Aorta (tissue), 5 donors: ENCODE data around the gene TXK. TPM values are rescaled to one million over a fixed set of nuclear protein-coding genes. Genes with fewer than 3 reads are reported as not detected.

ENCODE experiments used
- ATAC-seq: fragments of 200-7000 bp; cut with Tn5 transposase; one replicate; pipeline ENCODE4 v1.9.1; 2022; ENCODE audit warnings: moderate library complexity; ENCODE audit not compliant: low FRiP score
- DNase-seq, 2 donors: peaks; one replicate each; pipeline ENCODE4 v3.0.0-alpha.2; 2020
- H3K27ac ChIP-seq, 2 donors: one replicate each; pipeline ENCODE4 v1.5.1; 2013; ENCODE audit warnings: low read length in 2 of 2, mild to moderate bottlenecking in 2 of 2, moderate library complexity in 2 of 2, control low read depth in 1 of 2, inconsistent platforms in 1 of 2, low read depth in 1 of 2
- H3K27me3 ChIP-seq, 2 donors: one replicate each; pipeline ENCODE4 v1.6.1; 2013; ENCODE audit warnings: control low read depth in 1 of 2, low read length in 1 of 2, mild to moderate bottlenecking in 1 of 2, moderate library complexity in 1 of 2; ENCODE audit not compliant: insufficient read depth in 2 of 2, control insufficient read depth in 1 of 2
- H3K36me3 ChIP-seq, 2 donors: one replicate each; pipeline ENCODE4 v1.6.1; 2013; ENCODE audit warnings: control low read depth in 1 of 2, low read length in 1 of 2, mild to moderate bottlenecking in 1 of 2; ENCODE audit not compliant: insufficient read depth in 2 of 2, control insufficient read depth in 1 of 2
- H3K4me1 ChIP-seq, 2 donors: one replicate each; pipeline ENCODE4 v1.6.1; 2013; ENCODE audit warnings: low read length in 2 of 2, control low read depth in 1 of 2, mild to moderate bottlenecking in 1 of 2, moderate library complexity in 1 of 2; ENCODE audit not compliant: insufficient read depth in 2 of 2, control insufficient read depth in 1 of 2
- H3K4me3 ChIP-seq, 2 donors: one replicate each; pipeline ENCODE4 v1.5.1; 2013; ENCODE audit warnings: low read length in 2 of 2, control low read depth in 1 of 2, mild to moderate bottlenecking in 1 of 2
- H3K9me3 ChIP-seq: one replicate; pipeline ENCODE4 v1.6.1; 2013; ENCODE audit warnings: mild to moderate bottlenecking, low read length; ENCODE audit not compliant: control insufficient read depth
- WGBS, 2 donors: extraction: QIAGEN DNeasy Blood & Tissue Kit; methylation state at CpG; one replicate each; pipeline ENCODE4 v1.1.7; 2013; 5-methylcytosine and 5-hydroxymethylcytosine counted together
- intact Hi-C, 2 donors: fragments of 100-400 bp; cut with DNase I; formaldehyde crosslinking; loops; one replicate each; pipeline versions ENCODE4 v1.14.2 to v1.15.0; 2022
- polyA plus RNA-seq, 2 donors: library from polyadenylated mRNA; stranded (reverse); fragments of 200-250 nt; gene quantifications; one replicate each; pipeline ENCODE4 v1.2.3, GENCODE V29; 2013
- total RNA-seq, 2 donors: library from RNA; stranded (reverse); fragmentation: NEBNext Ultra II Directional; extraction: Animal tissue kit (Norgen Biotek cat#: 25700); gene quantifications; one replicate each; pipeline ENCODE4 v1.2.1, GENCODE V29; 2021
- donor health status: healthy with polysubstance abuse.
- donor health status: Bipolar disorder and iron deficiency.
- donor health status: DM: no; HTN: no; CAD: no.
- donor health status: DM: no; HTN: no; CAD: no.
- donor health status: DM: yes; HTN: yes; CAD: no.

The TXK gene
- total and polyA plus RNA-seq, 4 donors: 0.87 to 6.8 (median 1.8) TPM

GRCh38 chr4:48081196-48081595 lies 52.9 kb downstream of the TXK start:
- ATAC-seq (no peak), DNase-seq (no peak)
- no peaks in the 10 kb centered on the region for H3K4me1 ChIP-seq
- H3K4me3 ChIP-seq: no peak overlapping the region
- intact Hi-C loops: loop anchor here (5.0 to 10.0 kb wide), 2 partner anchors 146 to 154 kb away; no protein-coding TSS in a partner anchor
- WGBS, 2 donors: 27 to 37% methylated on average over 1 of the region's 1 CpG
- H3K27ac ChIP-seq: no peak overlapping the region
- H3K27me3 ChIP-seq: no peaks in the 10 kb centered on the region
- H3K36me3 ChIP-seq: no peaks in the 10 kb centered on the region
- no peaks in the 10 kb centered on the region for H3K9me3 ChIP-seq

GRCh38 chr4:48079972-48080391 lies 54.1 kb downstream of the TXK start:
- intact Hi-C loops: loop anchor here (5.0 to 10.0 kb wide), 2 partner anchors 145 to 153 kb away; no protein-coding TSS in a partner anchor
- Histone ChIP-seq H3K36me3 (no peaks in the 10 kb centered on the region), H3K27ac (no peak overlapping the region), H3K4me1 (no peaks in the 10 kb centered on the region), H3K4me3 (no peak overlapping the region), H3K27me3 (no peaks in the 10 kb centered on the region), H3K9me3 (no peaks in the 10 kb centered on the region)
- no peak for DNase-seq
- no peak for ATAC-seq
- WGBS, 2 donors: 65 to 86% methylated on average over 3 of the region's 3 CpGs

GRCh38 chr4:48078862-48079655 lies 55.0 kb downstream of the TXK start:
- no peak for DNase-seq
- Histone ChIP-seq H3K27me3 (no peaks in the 10 kb centered on the region), H3K36me3 (no peaks in the 10 kb centered on the region), H3K27ac (no peak overlapping the region), H3K4me1 (no peaks in the 10 kb centered on the region), H3K9me3 (no peaks in the 10 kb centered on the region), H3K4me3 (no peak overlapping the region)
- intact Hi-C loops: no loop called here
- 68 to 75% methylated on average over 5 of the region's 5 CpGs for WGBS, 2 donors
- ATAC-seq: no peak

GRCh38 chr4:48078425-48078824 lies 55.6 kb downstream of the TXK start:
- no peak overlapping the region for H3K4me3 ChIP-seq
- ATAC-seq: no peak

GRCh38 chr4:48074657-48075056 lies 59.4 kb downstream of the TXK start:
- 8 to 25% methylated on average over 1 of the region's 1 CpG for WGBS, 2 donors
- ATAC-seq: no peak
- no peaks in the 10 kb centered on the region for H3K36me3 ChIP-seq
- H3K9me3 ChIP-seq: no peaks in the 10 kb centered on the region
- H3K4me1 ChIP-seq: no peaks in the 10 kb centered on the region
- no peak overlapping the region for H3K27ac ChIP-seq
- no peak for DNase-seq
- H3K27me3 ChIP-seq: no peaks in the 10 kb centered on the region
- intact Hi-C loops: no loop called here
- H3K4me3 ChIP-seq: no peak overlapping the region

More at GRCh38 chr4:48078425-48078824, 55.6 kb downstream of the TXK start:
- intact Hi-C loops: no loop called here
- Histone ChIP-seq H3K4me1 (no peaks in the 10 kb centered on the region), H3K36me3 (no peaks in the 10 kb centered on the region), H3K27me3 (no peaks in the 10 kb centered on the region), H3K27ac (no peak overlapping the region), H3K9me3 (no peaks in the 10 kb centered on the region)
- DNase-seq: no peak
- WGBS, 2 donors: 66 to 98% methylated on average over 2 of the region's 2 CpGs

- intact Hi-C loops: no loop called here
- no peaks in the 10 kb centered on the region for H3K27me3 ChIP-seq
- no peak overlapping the region for H3K4me3 ChIP-seq
- 41 to 50% methylated on average over 3 of the region's 3 CpGs for WGBS, 2 donors
- ATAC-seq: no peak
- no peaks in the 10 kb centered on the region for H3K36me3 ChIP-seq
- no peak overlapping the region for H3K27ac ChIP-seq
- no peaks in the 10 kb centered on the region for H3K9me3 ChIP-seq
- no peak for DNase-seq
- no peaks in the 10 kb centered on the region for H3K4me1 ChIP-seq
Measured at GRCh38 chr4:48073567-48074103, 60.4 kb downstream of the TXK start.

GRCh38 chr4:48071191-48071590 lies 62.9 kb downstream of the TXK start:
- ATAC-seq (no peak), DNase-seq (no peak)
- no peaks in the 10 kb centered on the region for H3K9me3 ChIP-seq
- no peak overlapping the region for H3K27ac ChIP-seq
- H3K4me3 ChIP-seq: no peak overlapping the region
- H3K27me3 ChIP-seq: no peaks in the 10 kb centered on the region
- WGBS, 2 donors: 74 to 85% methylated on average over 3 of the region's 3 CpGs
- H3K36me3 ChIP-seq: no peaks in the 10 kb centered on the region
- no peaks in the 10 kb centered on the region for H3K4me1 ChIP-seq
- intact Hi-C loops: no loop called here

- ATAC-seq (no peak), DNase-seq (no peak)
- Histone ChIP-seq H3K4me3 (no peak overlapping the region), H3K9me3 (no peaks in the 10 kb centered on the region), H3K4me1 (no peaks in the 10 kb centered on the region), H3K36me3 (no peaks in the 10 kb centered on the region), H3K27ac (no peak overlapping the region), H3K27me3 (no peaks in the 10 kb centered on the region)
- intact Hi-C loops: no loop called here
- 50 to 72% methylated on average over 2 of the region's 2 CpGs for WGBS, 2 donors
Measured at GRCh38 chr4:48069026-48069425, 65.0 kb downstream of the TXK start.

GRCh38 chr4:48068182-48068581 lies 65.9 kb downstream of the TXK start:
- DNase-seq: no peak
- no peak for ATAC-seq
- H3K9me3 ChIP-seq: no peaks in the 10 kb centered on the region
- no peaks in the 10 kb centered on the region for H3K36me3 ChIP-seq
- no peaks in the 10 kb centered on the region for H3K27me3 ChIP-seq
- no peak overlapping the region for H3K27ac ChIP-seq
- H3K4me3 ChIP-seq: no peak overlapping the region
- intact Hi-C loops: no loop called here
- H3K4me1 ChIP-seq: no peaks in the 10 kb centered on the region
- WGBS, 2 donors: 77 to 79% methylated on average over 2 of the region's 2 CpGs
